NCI-H748 (cell line): ENCODE data around the gene ACY1.
A peak's percentile ranks its signal among the peaks of the same experiment; 100 is the strongest.

Experiments
- DNase-seq: peaks from one replicate; lab custom pipeline; 2025; ENCODE audit not compliant: unreplicated experiment; lab: John Stamatoyannopoulos, UW

ACY1 gene

DNA sequence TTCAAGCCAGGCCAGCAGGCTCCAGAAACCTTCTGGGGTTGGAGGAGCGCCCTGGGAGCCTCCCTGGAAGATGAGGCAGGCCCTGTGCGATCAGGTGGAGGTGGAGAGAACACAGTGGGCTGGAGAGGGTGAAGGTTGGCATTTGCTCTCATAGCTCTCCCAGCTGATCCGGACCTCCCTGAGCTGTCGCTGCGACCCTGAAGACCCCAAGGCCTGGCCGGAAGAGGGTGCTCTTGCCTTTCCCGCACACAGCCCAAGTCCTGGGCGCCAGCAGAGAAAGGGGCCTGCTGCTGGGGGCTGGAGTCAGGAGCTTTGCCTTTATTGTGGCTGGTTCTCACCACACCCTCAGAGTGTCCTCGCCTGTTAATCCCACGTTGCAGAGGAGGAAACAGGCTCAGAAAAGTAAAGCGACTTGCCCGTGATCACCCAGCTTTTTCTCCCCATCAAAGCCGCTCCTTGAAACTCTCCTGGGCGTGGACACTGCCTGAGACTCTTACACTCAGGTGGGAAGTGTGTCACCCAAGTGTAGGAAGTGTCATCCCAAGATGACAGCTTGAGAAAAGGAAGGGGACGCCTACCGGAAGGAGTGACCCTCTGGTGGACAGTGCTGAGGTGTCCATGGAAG, 20.9 kb downstream of the ACY1 start:
- DNase-seq: peak; percentile 44

- DNase-seq: no peak
Observed at GRCh38 chr3:52004906-52005395, 21.6 kb downstream of the ACY1 start.

DNA sequence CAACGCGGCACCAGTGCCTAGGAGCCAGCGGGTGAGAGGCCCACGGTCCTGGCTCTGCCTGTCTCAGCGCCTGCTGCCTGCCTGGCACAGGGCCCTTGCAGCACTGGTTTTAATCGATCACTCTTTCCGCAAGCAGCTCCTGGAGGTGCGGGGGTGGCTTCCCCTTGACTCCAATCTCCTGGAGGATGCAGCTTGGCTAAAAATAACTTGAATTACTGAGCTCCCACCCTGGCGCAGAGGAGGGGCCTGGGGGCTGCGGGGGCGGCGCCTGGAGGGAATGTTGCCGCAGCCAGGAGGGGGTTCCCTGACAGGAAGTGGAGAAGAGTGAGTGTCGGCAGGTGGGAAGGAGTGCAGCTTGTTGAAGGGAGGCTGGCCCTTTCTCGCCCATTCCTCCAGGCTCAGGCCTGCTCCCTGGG, 22.2 kb downstream of the ACY1 start:
- DNase-seq: no peak

DNA sequence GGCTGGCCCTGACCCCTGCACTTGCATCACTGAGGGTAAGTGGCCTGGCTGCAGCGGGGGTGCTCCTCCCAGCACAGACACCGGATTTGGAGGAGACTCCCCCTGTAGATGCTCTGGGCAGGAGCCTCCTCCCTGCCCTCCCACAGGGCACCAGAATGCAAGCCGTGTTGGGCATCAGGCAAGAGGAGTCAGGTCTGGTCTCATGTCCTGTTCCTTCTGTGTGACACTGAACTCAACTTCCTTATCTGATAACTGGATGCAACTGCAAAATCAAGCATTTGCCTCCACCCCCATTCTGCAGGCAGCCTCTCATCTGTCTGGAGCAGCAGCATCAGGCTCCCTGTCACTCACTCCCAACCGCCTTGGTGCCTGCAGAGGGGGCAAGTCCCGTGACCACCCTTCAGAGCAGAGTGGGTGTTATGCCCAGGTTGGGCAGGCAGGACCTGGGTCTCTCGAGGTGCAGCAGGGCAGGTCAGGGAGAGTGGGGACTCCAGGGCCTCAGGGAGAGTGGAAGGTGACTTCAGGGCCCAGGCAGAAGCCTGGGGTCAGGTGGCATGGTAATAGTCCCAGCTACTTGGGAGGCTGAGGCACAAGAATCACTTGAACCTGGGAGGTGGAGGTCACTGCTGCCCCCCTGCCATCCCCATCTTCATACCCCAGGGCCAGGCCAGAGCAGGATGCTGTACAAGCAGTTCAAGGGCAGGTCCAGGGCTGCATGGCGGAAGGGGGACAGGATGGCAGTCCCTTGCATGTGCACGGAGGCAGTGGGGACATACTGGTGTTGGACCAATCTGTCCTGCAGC, 22.9 kb downstream of the ACY1 start:
- no peak for DNase-seq

DNA sequence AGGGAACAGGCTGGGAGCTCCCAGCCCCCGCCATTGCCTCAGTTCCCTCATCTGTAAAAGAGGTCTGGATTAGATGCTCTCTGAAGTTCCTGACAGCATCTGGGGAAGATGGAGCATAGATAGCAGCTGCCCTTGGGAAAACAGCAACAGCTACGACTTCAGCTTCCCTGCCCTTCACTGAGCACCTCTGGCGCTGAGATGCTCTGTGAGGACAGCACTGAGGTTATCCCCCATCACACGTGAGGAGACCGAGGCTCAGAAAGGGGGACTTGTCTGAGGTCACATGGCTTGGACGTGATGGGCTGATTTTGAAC, 23.4 kb downstream of the ACY1 start:
- DNase-seq: no peak

DNA sequence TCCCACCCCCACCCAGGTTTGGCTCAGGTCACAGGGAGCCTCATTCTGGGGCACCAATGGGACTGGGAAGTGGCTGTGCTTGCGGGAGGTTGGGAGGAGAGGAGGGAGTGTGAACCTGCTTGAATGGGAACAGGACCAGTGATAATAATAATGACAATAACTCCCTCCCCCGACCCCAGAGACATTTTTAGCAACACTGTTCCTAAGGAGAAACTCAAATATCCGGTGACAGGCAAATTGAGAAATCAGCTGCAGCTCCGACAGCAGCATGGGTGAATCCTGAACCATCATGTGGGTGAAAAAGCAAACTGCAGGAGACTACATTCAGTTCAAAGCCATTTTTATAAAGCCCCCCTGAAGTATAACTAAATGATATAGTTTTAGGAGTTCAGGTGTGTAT, 24.0 kb downstream of the ACY1 start:
- no peak for DNase-seq

DNA sequence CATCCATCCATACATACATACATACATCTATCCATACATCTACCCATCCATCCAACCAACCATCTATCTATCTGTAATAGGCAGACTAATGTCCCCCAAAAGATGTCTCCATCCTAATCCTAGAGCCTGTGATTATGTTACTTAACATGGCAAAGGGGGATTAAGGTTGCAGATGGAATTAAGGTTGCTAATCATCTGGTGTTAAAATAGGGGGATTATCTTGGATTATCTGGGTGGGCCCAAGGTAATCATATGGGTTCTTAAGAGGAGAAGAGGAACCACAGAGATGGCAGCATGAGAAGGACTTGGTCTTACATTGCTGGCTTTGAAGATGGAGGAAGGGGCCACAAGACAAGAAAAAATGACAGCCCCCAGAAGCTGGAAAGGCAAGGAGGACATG, 27.1 kb downstream of the ACY1 start:
- DNase-seq: no peak

DNA sequence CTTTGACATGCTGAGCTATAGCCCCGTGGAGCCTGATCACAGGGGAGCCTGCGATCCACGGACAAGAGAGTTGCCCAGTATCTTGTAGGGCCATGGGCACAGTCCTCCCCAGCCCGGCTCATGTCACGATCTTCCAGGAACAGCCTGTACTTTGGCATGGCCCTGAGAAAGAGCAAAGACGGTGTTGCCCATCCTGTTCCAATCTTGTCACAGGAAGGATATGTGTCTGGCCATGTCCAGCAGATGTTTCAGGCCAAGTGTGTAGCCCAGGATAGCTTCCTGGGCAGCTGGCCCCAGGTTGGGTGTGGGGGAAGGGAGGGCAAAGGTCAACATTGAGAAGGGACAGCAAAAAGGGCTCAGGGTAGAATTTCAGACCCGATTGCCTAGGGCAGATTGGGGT, 29.4 kb downstream of the ACY1 start:
- no peak for DNase-seq

DNA sequence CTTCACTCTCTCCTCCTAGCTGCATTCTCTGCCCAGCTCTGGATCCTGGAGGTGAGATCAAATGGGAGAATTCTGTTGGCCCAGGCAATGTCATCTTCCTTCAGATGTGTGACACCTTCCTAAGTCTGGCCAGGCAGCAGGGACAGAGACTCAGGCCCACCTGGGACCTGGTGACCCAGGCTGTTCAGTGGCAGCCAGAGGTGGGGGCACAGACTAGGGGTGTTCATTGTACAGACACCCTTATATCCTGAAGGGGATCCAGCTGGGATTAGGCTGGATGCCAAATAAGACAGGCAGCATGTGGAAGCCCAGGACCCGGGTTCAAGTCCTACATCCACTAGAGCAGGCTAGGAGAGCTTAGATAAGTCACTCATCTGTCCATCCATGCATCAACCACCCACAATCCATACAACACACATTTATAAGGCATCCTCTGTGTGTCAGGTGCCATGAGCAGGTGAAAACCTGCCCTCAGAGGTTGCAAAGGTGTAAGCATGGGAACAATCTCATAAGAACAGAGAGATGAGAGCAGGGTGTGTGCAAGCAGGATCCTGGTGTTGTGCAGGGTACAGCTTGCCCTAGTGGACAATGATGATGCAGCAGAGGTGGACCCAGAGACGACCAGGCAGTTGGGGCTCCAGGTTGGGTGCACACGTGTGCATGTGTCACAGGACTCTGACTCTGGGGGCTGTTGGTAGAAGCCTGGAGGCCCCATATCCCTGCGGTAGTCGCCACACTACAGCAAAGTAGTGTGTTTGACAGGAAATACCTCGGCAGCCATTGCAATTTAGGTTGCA, 30.7 kb downstream of the ACY1 start:
- DNase-seq: no peak

GRCh38 chr3:52014613-52015012, 31.3 kb downstream of the ACY1 start:
- DNase-seq: peak; percentile 26

- DNase-seq: peak; percentile 82
Observed at GRCh38 chr3:52015438-52016228, 32.3 kb downstream of the ACY1 start.

GRCh38 chr3:52017586-52017985, 34.3 kb downstream of the ACY1 start:
- DNase-seq: no peak

DNA sequence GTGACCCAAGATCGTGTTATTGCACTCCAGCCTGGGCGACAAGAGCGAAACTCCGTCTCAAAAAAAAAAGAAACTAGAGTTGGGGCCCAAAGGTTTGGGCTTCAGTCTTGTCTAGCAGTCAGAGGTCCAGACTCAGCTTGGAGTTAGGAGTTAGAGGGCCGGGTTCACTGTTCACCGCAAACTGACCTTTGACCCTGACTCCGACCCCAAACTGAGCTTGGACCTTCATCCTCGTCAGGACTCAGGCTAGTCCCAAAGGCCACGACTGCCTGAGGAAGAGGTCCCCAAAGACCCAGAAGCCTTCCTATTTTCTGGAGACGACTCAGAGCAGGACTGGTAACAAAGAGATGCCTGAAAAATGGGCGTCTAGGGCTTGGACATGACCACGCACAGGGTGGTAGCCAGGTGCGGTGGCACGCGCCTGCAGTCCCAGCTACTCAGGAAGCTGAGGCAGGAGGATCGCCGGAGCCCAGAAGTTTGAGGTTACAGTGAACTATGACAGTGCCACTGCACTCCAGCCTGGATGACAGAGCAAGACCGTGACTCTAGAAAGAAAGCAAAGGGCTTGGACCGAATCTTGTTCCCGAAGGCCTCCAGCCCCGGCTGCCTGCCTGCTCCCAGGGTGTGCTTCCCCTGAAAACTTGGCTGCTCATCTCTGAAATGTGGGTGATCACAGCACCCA, 35.1 kb downstream of the ACY1 start:
- no peak for DNase-seq

DNA sequence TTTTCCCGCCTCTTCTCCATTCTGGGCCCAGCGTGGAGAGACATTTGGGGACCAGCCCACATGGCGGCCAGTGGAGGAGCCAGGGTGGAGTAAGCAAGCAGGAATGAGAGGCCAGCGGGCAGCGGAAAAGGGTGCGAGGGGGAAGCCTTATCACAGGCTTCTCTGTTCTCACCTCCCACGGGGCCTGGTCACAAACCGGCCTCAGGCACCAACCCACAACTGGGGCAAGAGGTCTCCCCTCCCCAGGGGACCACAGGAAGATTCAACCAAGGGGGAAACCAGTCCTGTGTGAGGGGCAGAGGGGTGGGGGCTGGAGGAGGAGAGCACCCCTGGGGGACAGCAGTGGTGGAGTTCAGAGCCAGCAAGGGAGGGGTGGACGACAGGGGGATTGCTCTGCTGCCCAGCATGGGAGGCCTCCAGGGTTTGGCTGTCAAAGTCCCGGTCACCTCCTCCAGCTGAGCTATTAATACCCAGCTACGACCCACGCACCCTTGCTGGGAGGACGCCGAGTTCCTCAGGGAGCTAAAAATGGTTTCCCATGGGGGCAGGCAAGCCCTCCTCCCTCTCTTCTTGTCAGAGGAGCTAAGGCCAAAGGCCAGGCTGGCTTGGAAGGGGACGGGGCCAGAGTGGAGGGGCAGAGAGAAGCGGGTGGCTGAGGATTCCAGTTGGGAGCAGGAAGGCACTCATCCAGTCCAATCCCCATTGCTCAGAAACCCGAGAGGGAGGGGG, 36.2 kb downstream of the ACY1 start:
- DNase-seq: no peak

DNA sequence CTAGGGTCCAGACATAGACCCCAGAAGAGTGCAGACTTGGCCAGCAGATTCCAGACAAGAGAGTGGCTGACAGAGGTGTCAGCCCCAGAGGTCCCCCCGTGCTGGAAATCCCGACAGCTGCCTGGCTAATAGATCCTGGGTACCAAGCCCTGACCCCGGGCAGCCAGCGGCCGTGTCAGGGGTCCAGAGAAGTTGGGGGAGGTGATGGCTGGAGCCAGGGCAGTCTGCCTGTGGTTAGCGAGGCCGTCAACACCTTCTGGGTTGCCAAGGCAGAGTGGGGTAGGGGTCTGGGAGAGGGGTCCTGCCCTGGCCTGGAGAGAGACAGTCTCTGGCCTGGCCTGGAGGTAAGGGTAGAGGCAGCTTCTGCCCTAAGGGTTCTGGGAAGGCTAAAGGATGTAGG, 37.5 kb downstream of the ACY1 start:
- DNase-seq: no peak

DNA sequence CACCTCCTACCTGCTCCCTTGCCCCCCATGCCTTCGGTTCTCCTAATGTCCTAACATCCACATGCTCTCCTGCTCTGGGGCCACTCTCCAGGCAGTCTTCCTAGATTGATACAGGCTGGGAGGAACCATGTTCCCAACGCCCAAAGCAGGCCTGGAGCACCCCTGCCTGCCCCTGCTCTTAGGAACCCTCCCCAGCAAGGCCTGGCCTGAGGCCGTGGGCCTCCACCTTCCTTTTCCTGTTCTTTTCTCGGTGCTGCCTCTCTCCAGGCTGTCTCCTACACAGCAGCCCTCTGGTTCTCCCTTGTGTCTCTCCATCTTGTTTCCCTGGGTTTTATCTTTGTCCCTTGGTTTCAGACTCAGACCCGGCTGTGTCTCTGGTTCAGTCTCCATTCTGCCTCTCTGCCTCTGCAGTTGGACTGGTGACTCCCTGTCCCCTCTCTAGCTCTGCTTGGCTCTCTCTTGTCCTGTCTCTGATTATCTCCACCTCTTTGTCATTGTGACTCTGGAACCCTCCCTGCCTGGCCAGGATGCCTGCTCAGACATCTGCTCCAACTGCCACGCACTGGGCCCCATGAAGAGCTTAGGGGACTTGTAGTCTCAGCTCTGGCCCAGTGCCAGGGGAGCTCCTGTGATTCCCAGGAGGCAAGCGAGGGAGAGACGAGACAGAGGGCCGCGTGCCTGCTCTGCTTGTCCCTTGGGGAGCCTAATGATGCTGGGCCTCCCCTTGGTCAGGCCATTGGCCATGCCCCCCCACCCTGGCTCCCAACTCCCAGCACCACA, 38.3 kb downstream of the ACY1 start:
- peak; percentile 64 for DNase-seq

DNA sequence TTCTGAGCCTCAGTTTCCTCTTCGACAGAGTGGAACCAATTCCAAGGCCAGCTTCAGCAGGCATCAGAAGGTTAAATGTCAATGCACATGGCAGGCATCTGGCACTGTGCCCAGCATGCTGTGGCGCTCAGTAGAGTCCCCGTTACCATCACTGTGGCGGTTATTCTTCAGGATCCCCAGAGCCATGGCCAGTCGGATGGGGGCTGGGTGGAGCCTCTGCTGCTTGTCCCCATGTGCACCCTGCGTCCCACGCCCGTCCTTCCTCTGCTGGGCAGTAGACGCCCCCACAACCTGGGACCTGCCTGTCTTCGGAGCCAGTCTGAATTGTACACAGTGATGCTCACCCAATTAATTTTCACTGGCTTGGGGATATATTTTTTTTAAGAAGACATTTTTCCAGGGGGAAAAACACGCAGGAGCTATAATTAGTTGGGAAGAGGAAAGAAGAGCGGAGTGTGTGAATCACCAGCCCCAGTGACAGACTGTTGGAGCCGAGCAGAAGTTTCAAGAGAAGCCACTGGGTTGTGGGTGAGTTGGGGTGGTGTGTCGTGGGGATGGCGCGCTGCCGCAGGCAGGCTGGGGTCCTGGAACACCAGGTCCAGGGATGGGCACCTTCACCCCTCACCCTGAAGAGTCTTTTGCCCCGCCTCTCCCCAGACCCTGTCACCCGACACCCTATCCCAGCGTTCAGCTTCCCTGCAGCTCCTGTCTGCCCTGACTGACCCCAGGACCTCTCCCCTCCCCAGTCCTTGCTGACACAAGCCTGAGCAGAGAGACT, 39.2 kb downstream of the ACY1 start:
- peak; percentile 32 for DNase-seq

DNA sequence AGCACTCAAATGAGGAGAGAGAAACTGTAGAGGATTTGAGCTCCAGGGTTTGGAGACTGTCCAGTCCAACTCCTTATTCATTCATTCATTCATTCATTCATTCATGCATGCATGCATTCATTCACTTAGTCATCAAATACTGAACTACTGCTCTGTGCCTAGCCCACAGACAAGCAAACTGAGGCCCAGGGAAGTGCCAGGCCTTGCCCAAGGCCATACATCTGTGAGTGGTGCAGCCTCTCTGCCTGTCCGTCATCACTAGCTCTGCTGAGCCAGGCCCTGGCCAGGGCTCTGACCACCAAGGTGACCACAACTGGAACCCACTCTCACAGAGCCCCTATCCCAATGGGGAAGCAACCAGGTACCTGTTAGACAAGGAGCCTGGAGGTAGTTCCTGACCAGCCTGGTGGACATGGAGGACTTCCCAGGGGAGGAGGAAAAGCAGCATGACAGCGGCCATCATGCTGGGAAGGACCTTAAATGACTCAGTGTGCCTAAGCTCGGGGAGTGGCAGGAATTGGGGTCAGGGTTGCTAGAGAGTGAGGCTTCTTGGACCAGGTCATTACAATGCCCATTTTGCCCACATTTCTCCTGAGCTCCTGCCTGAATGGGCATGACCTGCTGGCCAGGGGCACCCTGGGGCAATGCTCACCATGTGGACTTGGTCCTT, 39.9 kb downstream of the ACY1 start:
- no peak for DNase-seq
